ENCODE measurements around the gene XPR1.

- TF ChIP-seq CTCF (conservative IDR thresholded peaks at IDR 0.05; ENCODE audit: low read depth, low read length) (no peak), EZH2 (IDR thresholded peaks at IDR 0.05; ENCODE audit: borderline replicate concordance, low read depth, low read length, poor library complexity, severe bottlenecking) (no peak)
Observed at GRCh38 chr1:180612632-180613031, 19.2 kb upstream of the XPR1 start.
